ENCODE measurements around the gene CINP. TPM values are rescaled to one million over a fixed set of nuclear protein-coding genes. Genes with fewer than 3 reads are reported as not detected.

Gene CINP
- total RNA-seq (2021; fragmentation: NEBNext Ultra II Directional; extraction: Animal tissue kit (Norgen Biotek cat#: 25700)) (47.8 and 53.2 TPM in 2 replicates), polyA plus RNA-seq (2011; rRNA removed) (51.6 and 59.9 TPM in 2 replicates), polyA minus RNA-seq (2011; rRNA and poly(A)+ RNA removed) (21.3 and 34.7 TPM in 2 replicates)
- 51.3 TPM for polyA plus RNA-seq (2011; cell fraction: cytosol; rRNA removed)
- polyA plus RNA-seq (2011; cell fraction: nucleus; rRNA removed), result 31.1 TPM
- polyA plus RNA-seq (2012, experiment 1 of 2), result 34.7 to 41.9 TPM (median 36.2 TPM) in 4 replicates
- 40.1 TPM for polyA plus RNA-seq (2012, experiment 2 of 2)
- 34.2 TPM for polyA plus RNA-seq (2013, experiment 1 of 2)
- 35.7 TPM for polyA plus RNA-seq (2013, experiment 2 of 2)
- 15.2 TPM for polyA minus RNA-seq (2011; cell fraction: cytosol; rRNA and poly(A)+ RNA removed)
- polyA minus RNA-seq (2011; cell fraction: nucleus; rRNA and poly(A)+ RNA removed), result 16.9 TPM
- long read RNA-seq, experiment 1, transcript CINP-201 (5 exons, 955 nt), result major isoform, 23 of 49 reads
- long read RNA-seq, experiment 1, partial matches to known transcripts, result 18 of 49 reads
- long read RNA-seq, experiment 1, other reads (novel, unspliced or antisense), result 7 of 49 reads
- long read RNA-seq, experiment 2, full-length matches to known transcripts, result 60 of 63 reads
- long read RNA-seq, experiment 2, partial matches to known transcripts, result 1 of 63 reads
- long read RNA-seq, experiment 2, other reads (novel, unspliced or antisense), result 2 of 63 reads

- 0 out of 2 replicates have a peak within 1 kb of the TSS, but pooled peaks have one; percentile 27 for H3K27ac ChIP-seq (ENCODE audit: low read depth, low read length)
- no peak for FAIRE-seq
- TF ChIP-seq MAX (IDR thresholded peaks at IDR 0.05) (no peak), BACH1 (IDR thresholded peaks at IDR 0.05; ENCODE audit: low read length) (no peak), CEBPB (IDR thresholded peaks at IDR 0.05; ENCODE audit: low read depth, low read length) (no peak), TAF7 (optimal IDR thresholded peaks at IDR 0.05; ENCODE audit: borderline replicate concordance, low read depth, low read length) (no peak), HDAC2 (IDR thresholded peaks at IDR 0.05; ENCODE audit: borderline replicate concordance in 1 of 2, low read depth in 2 of 2, low read length in 2 of 2) (no peak), TBP (IDR thresholded peaks at IDR 0.05; ENCODE audit: low read depth, low read length) (peak; percentile 56), KDM1A (IDR thresholded peaks at IDR 0.05; ENCODE audit: borderline replicate concordance, low read length) (no peak), RAD21 (IDR thresholded peaks at IDR 0.05 in 1 of 2, conservative IDR thresholded peaks at IDR 0.05 in 1 of 2; ENCODE audit: low read depth in 2 of 2, low read length in 2 of 2) (no peak)
Observed at GRCh38 chr14:102362545-102363181, at the start of gene CINP, which contains the start of gene TECPR2. TSS of gene CINP (minus strand) at chr14:102362890. CDS start at chr14:102362851, 39 bp downstream. TSS of gene TECPR2 (plus strand) at chr14:102362941. CDS start at chr14:102376722, 13,781 bp downstream.

More at GRCh38 chr14:102362545-102363181, at the start of gene CINP, which contains the start of gene TECPR2:
- ChIA-PET POLR2A (ENCODE audit: partially characterized antibody) (interaction anchor here (0.5 to 2.0 kb wide), 4 partner anchors 12 to 410 kb away, joined by 3 to 8 read pairs (median 4); no protein-coding TSS in a partner anchor), CTCF (ENCODE audit: partially characterized antibody) (interaction anchor here (1.1 to 1.8 kb wide), 2 partner anchors 44 to 135 kb away, joined by 4 to 7 read pairs; partner anchors contain the start of gene ZNF839)
- Histone ChIP-seq H3K79me1 (ENCODE audit: low read depth, low read length) (peaks cover 10% of the 10 kb centered on the region), H3K4ac (replicated peaks; ENCODE audit: insufficient read length, low read depth, low read length) (no peak within 1 kb of the TSS), H3K27me3 (replicated peaks in 1 of 4; ENCODE audit: control insufficient read depth in 3 of 4, extremely low read depth in 1 of 4, insufficient read depth in 3 of 4, low read length in 3 of 4) (no peaks in the 10 kb centered on the region), H3K4me1 (replicated peaks in 1 of 4; ENCODE audit: control insufficient read depth in 3 of 4, insufficient read depth in 4 of 4, low read length in 3 of 4) (peaks cover 2 to 10% (median 4%) of the 10 kb centered on the region in 4 experiments; a peak in 4 of 7 replicates), H3K4me2 (ENCODE audit: insufficient read depth in 1 of 2, low read depth in 2 of 2, low read length in 2 of 2) (peak within 1 kb of the TSS; percentile 93 to 96), H4K5ac (ENCODE audit: insufficient read length, low read depth, low read length) (no peak within 1 kb of the TSS), H3K79me2 (ENCODE audit: control insufficient read depth in 1 of 2, insufficient read depth in 2 of 2, low read length in 2 of 2) (peaks cover 0 to 24% of the 10 kb centered on the region in 2 experiments; a peak in 3 of 4 replicates), H2BK20ac (ENCODE audit: low read length) (no peak within 1 kb of the TSS), H4K20me1 (replicated peaks in 1 of 2; ENCODE audit: control insufficient read depth in 1 of 2, insufficient read depth in 2 of 2, low read length in 2 of 2) (no peaks in the 10 kb centered on the region), H2AFZ (ENCODE audit: low read length) (peak within 1 kb of the TSS; percentile 80), H2BK5ac (ENCODE audit: low read depth, low read length) (no peak within 1 kb of the TSS), H3K23me2 (ENCODE audit: low read depth, low read length) (peaks cover 9% of the 10 kb centered on the region), H2BK120ac (replicated peaks; ENCODE audit: low read depth, low read length) (no peak within 1 kb of the TSS), H4K91ac (replicated peaks; ENCODE audit: insufficient read length, low read length) (no peak within 1 kb of the TSS), H3K18ac (ENCODE audit: extremely low read depth, low read length) (peak within 1 kb of the TSS; percentile 76), H2BK12ac (ENCODE audit: low read depth, low read length) (no peak within 1 kb of the TSS), H4K8ac (ENCODE audit: extremely low read depth, insufficient read depth, low read length) (peak within 1 kb of the TSS; percentile 68), H3K9ac (replicated peaks in 1 of 4; ENCODE audit: extremely low read depth in 1 of 4, low read depth in 3 of 4, low read length in 3 of 4) (peak within 1 kb of the TSS; percentile 74 to 79 (median 78)), H3K9me3 (ENCODE audit: insufficient read depth in 2 of 2, low read depth in 1 of 2, low read length in 1 of 2) (no peaks in the 10 kb centered on the region), H2BK15ac (ENCODE audit: low read length) (no peak within 1 kb of the TSS), H3K14ac (ENCODE audit: insufficient read length) (no peak within 1 kb of the TSS), H3K36me3 (ENCODE audit: control insufficient read depth in 2 of 4, insufficient read depth in 4 of 4, low read length in 3 of 4) (peaks cover 0 to 11% (median 1%) of the 10 kb centered on the region in 4 experiments; a peak in 3 of 8 replicates), H3K4me3 (ENCODE audit: extremely low read depth in 1 of 4, insufficient read depth in 2 of 4, low read depth in 3 of 4, low read length in 4 of 4) (peak within 1 kb of the TSS; percentile 68 to 94 (median 86)), H3K23ac (ENCODE audit: insufficient read length) (no peak within 1 kb of the TSS), H3K56ac (replicated peaks; ENCODE audit: insufficient read length, low read depth, low read length) (no peak within 1 kb of the TSS), H2AK5ac (ENCODE audit: low read depth, low read length) (no peak within 1 kb of the TSS)
- WGBS, 2 experiments (ENCODE audit: extremely low coverage in 1 of 2, insufficient coverage in 1 of 2, insufficient read length in 1 of 2, insufficient replicate concordance in 2 of 2, low coverage in 1 of 2, low lambda C conversion rate in 2 of 2, missing lambda C conversion rate in 1 of 2), result 3% methylated on average over 37 of the region's 58 CpGs; no CpG with 5 or more reads in 1 of the 2 experiments
- DNase-seq (ENCODE audit: low read depth in 1 of 2, low spot score in 2 of 2), result peak; percentile 77 to 97
